Activated T-helper 1 cell treated with Interleukin-2 at 50 U/mL for 16 hours (primary cell): Measurements from ENCODE around the gene GPS1.

ENCODE experiments used
- DNase-seq: peaks from one replicate; pipeline ENCODE4 v3.0.0-alpha.2; 2020; ENCODE audit warnings: low read depth

The GPS1 gene

GRCh38 chr17:82014971-82015310 lies 36.8 kb upstream of the GPS1 start:
- DNase-seq: no peak

GRCh38 chr17:82015311-82015971 lies 36.3 kb upstream of the GPS1 start:
- no peak for DNase-seq

DNA sequence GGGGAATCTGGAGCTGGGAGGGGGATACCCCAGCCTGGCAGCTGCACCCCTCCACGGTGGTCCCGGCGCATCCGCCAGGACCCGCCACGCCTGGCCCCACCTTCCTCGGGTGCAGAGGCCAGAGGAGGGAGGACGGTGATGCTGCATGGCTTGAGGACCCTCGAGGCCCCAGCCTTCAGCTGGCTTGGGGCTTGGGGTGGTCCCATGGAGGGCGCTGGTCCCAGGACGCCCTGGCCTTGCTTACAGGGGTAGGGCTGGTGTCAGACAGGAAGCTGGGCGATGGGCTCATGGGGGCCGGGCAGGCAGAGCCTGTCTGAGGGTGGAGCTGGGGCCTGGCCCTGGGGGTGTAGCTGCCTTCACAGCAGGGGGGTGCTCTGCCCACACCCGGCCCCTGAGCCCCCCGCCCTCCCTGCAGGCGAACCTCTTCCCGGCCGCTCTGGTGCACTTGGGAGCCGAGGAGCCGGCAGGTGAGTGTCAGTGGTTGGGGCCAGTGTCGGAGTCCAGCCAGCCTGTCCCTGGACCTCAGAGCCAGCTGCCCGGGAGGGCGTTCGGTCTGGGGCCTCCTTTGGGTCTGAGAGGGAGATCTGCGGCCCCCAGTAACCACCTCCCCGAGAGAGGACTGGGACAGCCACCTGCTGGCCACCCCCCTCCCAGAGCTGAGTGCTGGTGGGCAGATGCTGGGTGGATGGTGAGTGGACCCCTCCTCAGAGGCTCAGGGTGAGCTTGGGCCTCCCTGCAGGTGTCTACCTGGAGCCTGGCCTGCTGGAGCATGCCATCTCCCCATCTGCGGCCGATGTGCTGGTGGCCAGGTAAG lies 35.4 kb upstream of the GPS1 start:
- no peak for DNase-seq

- no peak for DNase-seq
Measured at GRCh38 chr17:82016875-82017459, 34.7 kb upstream of the GPS1 start.

- no peak for DNase-seq
Measured at GRCh38 chr17:82017612-82018151, 34.0 kb upstream of the GPS1 start.

DNA sequence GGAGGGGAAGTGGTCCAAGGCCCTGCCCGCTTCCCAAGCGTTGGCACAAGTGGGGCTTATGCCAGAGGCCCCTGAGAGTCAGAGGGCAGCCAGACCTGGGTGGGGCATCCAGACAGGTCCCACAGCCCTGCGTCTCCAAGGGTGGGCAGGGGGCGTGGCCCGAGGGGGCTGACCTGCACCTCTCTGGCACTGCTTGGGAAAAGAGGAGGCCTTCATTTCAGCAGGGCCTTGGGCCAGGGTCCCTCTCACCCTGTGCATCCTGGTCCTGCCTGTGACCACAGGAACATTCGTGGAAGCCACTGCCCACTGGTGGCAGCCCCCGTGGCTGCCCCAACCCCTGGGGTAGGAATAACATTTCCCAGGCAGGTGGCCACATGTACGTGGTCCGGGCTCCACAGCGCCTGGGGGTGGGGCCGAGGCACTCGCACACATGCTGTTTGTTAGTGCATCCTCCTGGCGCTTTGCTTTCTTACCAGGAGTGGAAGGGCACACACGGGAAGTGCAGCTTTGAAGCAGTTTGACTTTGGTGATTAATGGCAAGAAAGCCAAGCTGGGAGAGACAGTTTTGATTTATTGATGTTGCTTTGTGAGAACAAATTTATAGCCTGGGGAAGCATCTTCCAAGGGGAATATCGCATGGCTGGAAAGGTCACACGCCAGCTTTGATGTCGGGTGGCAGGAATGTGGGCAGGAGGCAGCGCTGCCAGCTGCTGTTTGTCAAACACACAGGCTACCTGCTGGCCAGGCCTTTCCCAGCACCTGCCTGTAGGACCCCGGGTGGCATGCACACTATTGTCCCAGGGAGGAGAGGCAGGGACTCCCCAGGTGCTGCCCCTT lies 33.3 kb upstream of the GPS1 start:
- DNase-seq: no peak

- no peak for DNase-seq
Measured at GRCh38 chr17:82018989-82019689, 32.6 kb upstream of the GPS1 start.

DNA sequence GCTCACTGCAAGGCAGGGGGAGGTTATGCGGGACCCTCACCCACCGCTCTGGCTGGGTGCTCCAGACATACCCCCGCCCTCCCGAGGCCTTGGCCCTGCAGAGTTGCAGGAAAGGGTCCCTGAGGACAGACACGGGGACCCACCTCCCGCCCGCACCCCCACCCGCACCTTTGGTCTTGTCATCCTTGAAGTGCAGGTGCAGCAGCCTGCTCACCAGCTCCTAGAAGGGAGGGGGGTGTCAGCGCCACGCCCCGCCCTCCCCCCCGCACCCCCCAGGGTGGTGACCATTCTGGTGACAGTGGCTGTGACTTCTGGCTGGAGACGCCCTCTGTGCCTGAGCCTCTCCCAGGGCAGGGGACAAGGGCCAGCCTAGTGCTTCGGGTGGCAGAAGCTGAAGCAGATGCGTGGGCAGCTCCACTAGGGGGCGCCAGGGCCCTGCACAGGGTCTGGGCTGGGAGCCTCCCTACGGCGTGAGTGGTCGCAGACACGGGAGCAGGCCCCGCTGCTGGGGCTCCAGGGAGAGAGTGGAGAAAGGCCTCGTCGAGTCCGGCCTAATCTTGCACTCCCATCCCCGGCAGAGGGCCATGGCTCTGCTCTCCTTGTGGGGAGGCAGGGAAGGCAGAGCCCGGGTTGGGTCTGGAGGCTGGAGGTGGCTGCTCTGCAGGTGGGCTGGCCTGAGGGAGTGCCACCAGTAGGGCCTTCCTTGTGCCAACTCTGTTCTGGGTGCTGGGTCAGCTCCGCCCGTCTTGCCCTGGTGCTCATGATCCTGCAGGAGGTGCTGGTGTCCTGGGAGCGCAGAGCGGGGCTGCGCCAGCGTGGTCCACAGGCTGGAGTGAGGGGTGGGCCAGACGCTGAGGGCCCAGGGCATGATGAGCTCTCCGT lies 31.8 kb upstream of the GPS1 start:
- peak; percentile 41 for DNase-seq

DNA sequence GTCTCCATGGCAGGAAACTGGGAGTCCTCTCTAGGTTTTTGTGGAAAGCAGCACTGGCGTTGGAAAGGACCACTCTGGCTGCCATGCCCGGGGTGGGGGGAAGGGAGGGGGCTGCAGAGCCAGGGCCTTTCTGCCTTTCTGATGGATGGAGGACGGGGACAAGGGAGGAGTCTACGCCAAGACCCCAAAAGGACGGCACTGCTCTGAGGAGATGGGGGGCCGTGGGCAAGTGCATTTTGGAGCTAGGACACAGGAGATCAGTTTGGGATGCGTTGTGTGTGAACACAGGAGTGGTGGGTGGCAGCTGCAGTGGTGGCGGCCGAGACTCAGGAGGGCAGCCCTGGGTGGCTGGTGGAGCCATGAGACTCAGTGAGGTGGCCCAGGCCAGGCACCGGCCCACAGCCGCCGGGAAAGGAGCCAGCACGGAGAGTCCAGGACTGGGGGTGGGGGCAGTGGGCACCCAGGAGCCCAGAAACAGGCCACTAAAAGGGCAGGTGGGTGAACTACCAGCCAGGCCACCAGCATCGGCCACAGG lies 31.1 kb upstream of the GPS1 start:
- DNase-seq: no peak

DNA sequence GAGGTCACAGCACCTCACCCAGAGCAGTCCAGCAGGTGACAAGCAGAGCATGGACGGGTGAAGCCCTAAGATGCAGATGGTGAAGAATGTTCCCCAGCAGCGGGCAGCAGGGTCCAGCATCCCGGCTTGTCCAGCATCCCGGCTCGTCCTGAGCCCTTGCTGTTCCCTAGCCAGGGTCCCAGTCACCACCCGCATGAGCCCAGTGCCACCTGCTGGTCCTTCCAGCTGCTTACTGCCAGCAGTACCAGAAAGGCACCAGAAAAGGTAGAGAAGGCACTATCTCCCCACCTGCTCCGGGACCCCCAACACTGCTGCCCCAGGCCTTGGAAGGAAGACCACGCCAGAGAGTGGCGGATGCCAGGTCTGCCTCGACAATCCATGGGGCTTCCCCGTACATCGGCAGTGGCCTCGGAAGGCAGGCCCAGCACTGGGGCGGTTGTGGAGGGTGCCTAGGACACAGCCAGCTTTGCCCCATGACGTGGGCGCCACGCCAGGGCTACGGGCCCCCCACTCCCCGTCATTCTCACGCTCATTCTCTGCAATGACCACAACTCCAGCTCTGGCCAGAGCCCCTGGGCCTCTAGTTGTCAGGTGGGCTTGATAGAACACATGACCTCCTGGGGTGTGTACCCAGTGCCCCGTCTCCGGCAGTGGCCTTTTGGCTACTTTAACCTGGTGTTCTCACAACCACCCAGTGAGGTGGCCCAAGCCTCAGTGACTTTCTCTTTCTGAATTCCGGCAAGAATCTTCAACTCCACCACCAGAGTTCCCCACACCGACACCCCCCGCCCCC lies 30.4 kb upstream of the GPS1 start:
- peak; percentile 28 for DNase-seq

- DNase-seq: no peak
Measured at GRCh38 chr17:82021900-82022309, 29.8 kb upstream of the GPS1 start.

GRCh38 chr17:82022310-82022980 lies 29.3 kb upstream of the GPS1 start, which contains the start of gene CENPX:
Gene CENPX, minus strand, starts transcription at chr17:82022878. Its CDS starts 17 bp downstream, at chr17:82022861.
- DNase-seq: no peak

GRCh38 chr17:82022981-82023446 lies 28.7 kb upstream of the GPS1 start, which contains the start of gene LRRC45:
Gene LRRC45, plus strand, starts transcription at chr17:82023305. Its CDS starts 339 bp downstream, at chr17:82023644.
- peak; percentile 100 for DNase-seq

DNA sequence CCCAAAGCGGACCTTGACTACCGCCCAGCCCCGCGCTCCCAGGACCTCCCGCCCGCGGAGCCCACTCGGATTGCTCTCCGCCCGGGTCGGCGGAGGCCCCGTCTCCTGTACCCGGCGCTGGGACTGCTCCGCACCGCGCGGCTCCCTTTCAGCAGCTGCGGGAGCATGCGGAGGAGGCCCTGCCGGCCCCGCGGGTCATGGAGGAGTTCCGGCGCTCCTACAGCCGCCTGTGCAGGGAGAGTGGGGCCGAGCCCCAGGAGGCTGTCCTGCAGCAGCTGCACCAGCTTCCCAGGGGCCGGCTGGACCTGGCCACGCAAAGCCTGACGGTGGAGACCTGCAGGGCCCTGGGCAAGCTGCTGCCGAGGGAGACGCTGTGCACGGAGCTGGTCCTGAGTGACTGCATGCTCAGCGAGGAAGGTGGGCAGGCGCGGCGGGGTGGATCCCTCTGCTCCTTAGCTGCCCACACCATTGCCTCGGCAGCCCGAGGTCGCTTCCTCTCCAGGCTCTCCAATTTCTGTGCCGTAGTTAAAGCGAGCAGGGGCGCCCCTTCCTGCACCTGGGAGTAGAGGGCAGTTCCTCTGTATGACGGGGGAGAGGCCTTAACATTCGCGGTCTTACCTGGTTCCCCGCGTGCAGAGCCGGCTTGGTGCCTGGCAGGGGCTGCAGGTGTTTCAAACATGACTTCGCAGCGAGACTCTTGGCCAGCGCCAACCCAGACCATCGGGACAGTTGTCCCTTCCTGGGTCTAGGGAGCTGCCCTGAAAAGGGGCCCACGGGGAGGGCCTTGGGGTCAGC lies 28.1 kb upstream of the GPS1 start:
- DNase-seq: peak; percentile 15

- DNase-seq: no peak
Measured at GRCh38 chr17:82024859-82025258, 26.8 kb upstream of the GPS1 start.

- no peak for DNase-seq
Measured at GRCh38 chr17:82025401-82026107, 26.1 kb upstream of the GPS1 start.

DNA sequence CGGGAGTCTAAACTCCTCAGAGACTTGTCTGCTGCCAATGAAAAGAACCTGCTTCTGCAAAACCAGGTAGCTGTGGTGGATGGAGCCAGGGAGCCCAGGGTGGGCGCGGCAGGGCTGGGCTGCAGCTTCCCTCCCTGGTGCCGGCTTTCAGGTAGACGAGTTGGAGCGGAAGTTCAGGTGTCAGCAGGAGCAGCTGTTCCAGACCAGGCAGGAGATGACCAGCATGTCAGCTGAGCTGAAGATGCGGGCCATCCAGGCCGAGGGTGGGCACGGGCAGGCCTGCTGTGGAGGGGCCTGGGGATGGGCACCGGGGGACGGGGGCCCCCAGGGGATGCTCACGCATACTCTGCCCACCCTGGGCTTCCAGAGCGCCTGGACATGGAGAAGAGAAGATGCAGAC lies 23.5 kb upstream of the GPS1 start:
- no peak for DNase-seq
